Measurements from ENCODE around the gene GAPDHS.

GAPDHS gene

GRCh38 chr19:35558400-35559280 lies 25.4 kb downstream of the GAPDHS start:
- no peak for DNase-seq

DNA sequence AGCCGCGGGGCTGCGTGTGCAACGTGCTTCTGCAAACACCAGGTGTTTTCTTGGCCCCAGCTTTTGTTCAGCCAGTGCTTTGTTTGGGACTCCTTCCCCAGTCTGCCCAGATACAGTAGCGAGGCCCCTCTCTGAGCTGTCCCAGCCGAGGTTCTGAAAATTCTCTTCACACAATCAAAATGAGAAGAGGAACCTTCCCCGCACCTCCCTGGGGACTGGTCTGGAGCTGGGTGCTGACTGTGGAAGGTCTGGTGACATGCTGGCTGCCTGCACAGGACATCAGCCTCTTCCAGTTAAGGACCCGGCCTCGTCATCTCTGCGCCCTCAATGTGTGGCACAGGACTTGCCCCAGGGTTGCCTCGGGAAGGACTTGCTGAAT lies 26.0 kb downstream of the GAPDHS start:
- DNase-seq = no peak

- DNase-seq = no peak
Observed at GRCh38 chr19:35559781-35560180, 26.5 kb downstream of the GAPDHS start.

GRCh38 chr19:35560271-35560670 lies 27.0 kb downstream of the GAPDHS start:
- DNase-seq = no peak

DNA sequence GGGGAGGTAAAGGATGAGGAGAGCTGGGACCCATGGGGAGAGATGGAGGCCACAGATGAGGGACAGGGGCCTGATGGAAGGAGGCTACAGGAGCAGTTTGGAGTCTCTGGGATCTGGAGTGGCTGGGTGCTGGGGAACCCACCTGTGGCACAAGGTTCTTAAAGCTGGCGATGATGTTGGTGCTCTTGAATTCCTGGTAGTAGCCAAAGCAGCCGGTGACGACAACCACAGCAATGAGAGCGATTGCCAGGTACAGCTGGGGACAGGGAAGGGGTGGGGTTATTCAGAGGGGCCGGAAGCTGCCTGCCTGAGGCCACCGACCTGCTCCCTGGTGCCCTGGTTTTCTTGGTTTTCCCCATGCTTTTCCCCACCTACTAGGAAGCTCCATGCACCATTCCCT lies 27.4 kb downstream of the GAPDHS start:
- DNase-seq = no peak

DNA sequence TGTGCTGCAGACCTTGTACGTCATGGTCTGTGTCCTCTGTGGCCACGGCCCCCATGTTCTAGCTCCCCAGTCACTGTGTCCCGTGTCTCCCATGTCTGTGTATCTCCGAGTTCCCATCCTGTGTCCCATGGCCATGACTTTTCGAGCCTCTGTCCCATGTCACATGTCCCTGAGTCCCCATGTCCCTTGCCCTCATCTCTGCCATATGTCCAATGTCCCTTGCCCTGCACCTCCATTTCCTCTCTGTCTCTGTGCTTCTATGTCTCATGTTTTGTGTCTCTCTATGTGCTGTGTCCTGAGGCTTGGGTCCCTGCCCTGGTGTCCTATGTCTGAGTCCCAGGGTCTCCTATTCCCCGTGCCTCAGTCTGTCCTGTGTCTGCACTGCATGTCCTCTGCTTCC lies 28.2 kb downstream of the GAPDHS start:
- no peak for DNase-seq

- no peak for DNase-seq
Observed at GRCh38 chr19:35562336-35562735, 29.1 kb downstream of the GAPDHS start.

GRCh38 chr19:35562776-35563175 lies 29.5 kb downstream of the GAPDHS start:
- DNase-seq = no peak

DNA sequence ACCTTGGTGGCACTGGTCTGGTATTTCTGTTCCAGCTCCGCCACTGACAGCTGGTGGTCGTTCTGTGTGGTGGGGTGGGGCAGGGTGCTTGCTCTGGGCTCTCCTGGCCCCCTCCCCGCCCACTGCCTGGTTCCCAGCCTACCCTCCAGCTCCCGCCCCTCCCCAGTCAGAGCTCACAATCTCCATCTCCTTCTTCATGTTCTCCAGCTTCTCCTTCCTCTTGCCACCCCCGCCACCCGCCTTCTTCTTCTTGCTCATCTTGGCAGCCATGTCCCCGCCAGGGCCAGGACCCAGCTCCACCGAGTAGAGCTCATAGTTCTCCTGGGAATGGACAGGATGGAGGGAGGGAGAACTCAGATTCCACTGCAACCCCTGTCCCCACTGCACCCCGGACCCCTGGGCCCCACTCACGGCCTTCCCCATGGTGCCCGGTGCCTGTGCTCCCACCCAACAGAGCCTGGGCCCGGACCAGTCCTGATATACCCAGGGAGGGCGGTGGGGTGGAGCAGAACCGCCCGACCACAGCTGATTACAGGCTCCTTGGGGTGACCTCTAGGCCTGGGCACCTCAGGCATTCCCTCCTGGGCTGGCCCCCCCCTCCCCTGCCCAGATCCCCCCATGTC lies 30.1 kb downstream of the GAPDHS start, which contains the start of gene ATP4A:
Gene ATP4A (minus strand): TSS at position 452 of the 623 bp plus-strand sequence. CDS start 29 bp downstream, at position 423.
- no peak for DNase-seq

DNA sequence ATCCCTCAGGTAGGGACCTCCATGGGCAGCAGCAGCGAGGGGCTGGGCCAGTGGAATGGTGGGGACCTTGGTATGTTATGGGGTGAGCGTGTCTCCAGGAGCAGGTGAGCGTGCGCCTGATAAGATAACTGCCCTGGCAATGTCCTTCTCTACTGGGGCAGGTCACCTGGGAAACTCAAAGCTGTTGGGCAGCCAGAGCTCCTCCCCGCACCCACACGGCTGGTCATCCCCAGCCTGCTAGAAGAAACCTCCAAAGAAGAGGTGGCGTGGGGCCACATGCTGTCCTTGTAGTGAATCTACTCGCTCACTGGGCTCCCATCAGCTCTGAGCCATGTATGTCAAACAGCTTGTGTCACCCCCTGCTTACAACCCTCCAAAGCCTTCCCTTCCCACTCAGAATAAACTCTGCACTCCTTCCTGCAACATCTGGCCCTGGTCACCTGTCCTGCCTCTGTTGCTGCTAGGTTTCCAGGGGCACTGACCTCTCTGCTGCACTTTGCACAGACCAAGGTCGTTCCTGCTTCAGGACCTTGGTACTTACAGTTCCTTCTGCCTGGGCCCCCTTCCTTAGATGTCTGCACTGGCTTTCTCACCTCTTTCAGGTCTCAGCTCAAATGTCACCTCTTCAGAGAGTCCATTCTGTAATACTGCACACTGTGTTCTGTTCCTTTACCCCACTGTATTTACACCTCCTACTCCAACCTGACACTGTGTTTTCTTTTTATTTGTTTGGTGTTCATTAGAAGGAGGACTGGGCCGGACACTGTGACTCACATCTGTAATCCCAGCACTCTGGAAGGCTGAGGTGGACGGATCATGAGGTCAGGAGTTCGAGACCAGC lies 32.0 kb downstream of the GAPDHS start:
- no peak for DNase-seq

- DNase-seq = no peak
Observed at GRCh38 chr19:35566738-35567137, 33.5 kb downstream of the GAPDHS start.

DNA sequence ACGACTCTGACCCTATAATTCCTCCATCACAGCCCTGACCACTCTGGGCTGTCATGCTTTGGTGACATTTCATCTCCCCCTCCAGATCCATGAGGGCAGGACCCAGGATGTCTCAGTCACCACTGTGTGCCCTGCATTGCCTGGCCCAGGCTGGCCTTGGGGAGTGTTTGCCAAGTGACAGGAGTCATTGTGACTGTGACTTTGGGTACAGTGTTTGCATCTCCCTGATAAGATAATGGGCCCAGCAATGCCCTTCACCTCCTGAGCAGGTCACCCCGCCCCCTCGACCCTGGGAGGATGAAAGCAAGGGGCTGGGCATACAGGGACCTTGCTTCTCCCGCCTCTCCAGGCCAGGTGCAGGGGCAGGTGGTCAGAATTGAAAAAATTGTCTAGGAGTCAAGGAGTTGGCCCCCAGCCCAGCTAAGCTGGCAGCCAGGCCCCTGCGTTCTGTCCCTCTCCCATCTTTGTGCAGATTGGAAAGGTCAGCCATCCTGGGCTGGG lies 36.1 kb downstream of the GAPDHS start:
- no peak for DNase-seq

DNA sequence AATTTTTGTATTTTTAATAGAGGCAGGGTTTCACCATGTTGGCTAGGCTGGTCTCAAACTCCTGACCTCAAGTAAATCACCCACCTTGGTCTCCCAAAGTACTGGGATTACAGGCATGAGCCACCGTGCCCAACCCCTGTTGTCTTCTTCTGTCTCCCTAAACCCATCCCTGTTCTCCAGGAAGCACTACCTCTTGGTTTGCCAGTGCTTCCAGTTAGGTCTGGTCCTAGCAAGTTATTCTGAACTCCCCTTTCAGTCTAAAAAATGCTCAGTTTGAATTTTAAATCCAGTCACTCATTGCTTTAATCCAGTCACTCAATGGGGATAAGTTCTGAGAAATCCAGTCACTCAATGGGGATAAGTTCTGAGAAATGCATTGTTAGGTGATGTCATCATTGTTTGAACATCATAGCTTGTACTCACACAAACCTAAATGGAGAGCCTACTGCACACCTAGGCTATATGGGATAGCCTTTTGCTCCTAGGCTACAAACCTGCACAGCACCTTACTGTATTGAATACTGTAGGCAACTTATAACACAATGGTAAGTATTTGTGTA lies 38.2 kb downstream of the GAPDHS start:
- DNase-seq = no peak

DNA sequence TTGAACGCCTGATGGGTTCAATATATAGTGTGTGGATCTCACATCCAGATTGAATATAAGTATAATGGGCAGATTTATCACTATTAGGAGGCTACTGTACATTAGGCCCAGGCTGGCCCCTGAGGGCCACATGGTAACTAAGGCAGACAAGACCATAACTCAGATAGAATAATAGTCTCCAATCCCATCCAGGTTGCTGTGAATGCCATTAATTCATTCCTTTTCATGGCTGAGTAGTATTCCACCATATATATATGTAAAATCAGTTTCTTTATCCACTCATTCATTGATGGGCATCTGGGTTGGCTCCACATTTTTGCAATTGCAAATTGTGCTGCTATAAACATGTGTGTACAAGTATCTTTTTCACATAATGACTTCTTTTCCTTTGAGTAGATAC lies 44.7 kb downstream of the GAPDHS start:
- DNase-seq = no peak

GRCh38 chr19:35578707-35579106 lies 45.5 kb downstream of the GAPDHS start:
- DNase-seq = no peak

DNA sequence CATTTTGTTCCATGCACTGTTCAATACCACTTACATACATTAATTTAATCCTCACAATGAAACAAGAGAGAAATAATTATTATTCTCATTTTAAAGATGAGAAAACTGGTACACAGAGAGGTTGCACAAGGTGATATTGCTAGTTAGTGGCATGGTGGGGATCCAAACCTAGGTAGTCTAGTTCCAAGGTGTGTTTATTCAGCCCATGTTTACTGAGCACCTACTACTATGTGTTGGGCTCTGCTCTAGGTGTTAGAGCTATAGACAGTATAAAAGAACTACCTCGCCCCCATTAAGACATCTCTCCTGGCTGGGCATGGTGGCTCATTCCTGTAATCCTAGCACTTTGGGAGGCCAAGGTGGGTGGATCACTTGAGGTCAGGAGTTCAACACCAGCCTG lies 49.5 kb downstream of the GAPDHS start:
- DNase-seq = no peak

- DNase-seq = no peak
Observed at GRCh38 chr19:35585848-35586247, 52.6 kb downstream of the GAPDHS start, which contains the start of gene PMIS2. PMIS2 (plus strand) TSS chr19:35586173; CDS start chr19:35586260, 87 bp downstream.

- no peak for DNase-seq
Observed at GRCh38 chr19:35587321-35587720, 54.1 kb downstream of the GAPDHS start.

DNA sequence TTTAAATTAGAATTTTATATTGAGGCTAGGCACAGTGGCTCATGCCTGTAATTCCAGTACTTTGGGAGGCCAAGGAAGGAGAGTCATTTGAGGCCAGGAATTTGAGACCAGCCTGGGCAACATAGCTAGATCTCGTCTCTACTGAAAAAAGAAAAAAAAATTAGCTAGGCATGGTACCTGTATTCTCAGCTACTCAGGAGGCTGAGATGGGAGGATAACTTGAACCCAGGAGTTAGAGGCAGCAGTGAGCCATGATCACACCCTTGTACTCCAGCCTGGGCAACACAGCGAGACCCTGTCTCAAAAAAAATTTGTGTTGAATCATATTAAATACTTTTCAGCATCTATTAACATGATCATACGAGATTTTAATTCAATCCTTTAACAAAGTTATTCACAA lies 57.6 kb downstream of the GAPDHS start:
- DNase-seq = no peak

- DNase-seq = no peak
Observed at GRCh38 chr19:35592226-35592625, 59.0 kb downstream of the GAPDHS start.

Measured in NCI-H446 (cell line).